ENCODE data around the gene STK17B. TPM values are rescaled to one million over a fixed set of nuclear protein-coding genes. Genes with fewer than 3 reads are reported as not detected.

STK17B gene
- total RNA-seq, 1 donor from 2014 or later = 54.0 TPM

DNA sequence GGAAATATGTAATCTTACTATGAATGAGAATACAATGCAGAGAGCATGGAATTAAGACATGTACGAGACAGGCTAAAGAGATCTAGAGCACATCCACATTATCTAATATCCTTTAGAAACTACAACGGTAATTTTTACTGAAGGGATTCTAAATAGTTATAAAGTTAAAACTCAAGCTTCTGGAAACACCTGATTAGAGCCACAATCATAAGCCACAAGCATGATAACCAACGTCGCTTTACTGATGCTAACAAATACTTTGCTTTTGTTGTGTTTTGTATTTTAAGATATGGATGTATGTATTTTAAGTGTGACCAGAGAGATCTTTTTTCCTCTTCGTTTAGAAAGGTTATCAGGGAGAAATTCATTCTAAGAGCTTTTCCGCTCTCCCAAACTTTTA lies 44.0 kb upstream of the STK17B start:
- H3K9me3 ChIP-seq = no peaks in the 10 kb centered on the region
- H3K27me3 ChIP-seq (ENCODE audit: low read depth) = no peaks in the 10 kb centered on the region
- intact Hi-C loops (cut with DNase I) = no loop called here
- no peak for ATAC-seq
- TF ChIP-seq, protein P1, sequence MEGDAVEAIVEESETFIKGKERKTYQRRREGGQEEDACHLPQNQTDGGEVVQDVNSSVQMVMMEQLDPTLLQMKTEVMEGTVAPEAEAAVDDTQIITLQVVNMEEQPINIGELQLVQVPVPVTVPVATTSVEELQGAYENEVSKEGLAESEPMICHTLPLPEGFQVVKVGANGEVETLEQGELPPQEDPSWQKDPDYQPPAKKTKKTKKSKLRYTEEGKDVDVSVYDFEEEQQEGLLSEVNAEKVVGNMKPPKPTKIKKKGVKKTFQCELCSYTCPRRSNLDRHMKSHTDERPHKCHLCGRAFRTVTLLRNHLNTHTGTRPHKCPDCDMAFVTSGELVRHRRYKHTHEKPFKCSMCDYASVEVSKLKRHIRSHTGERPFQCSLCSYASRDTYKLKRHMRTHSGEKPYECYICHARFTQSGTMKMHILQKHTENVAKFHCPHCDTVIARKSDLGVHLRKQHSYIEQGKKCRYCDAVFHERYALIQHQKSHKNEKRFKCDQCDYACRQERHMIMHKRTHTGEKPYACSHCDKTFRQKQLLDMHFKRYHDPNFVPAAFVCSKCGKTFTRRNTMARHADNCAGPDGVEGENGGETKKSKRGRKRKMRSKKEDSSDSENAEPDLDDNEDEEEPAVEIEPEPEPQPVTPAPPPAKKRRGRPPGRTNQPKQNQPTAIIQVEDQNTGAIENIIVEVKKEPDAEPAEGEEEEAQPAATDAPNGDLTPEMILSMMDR (IDR thresholded peaks at IDR 0.05) = no peak
- no peak for DNase-seq
- H3K4me1 ChIP-seq = no peaks in the 10 kb centered on the region
- peaks cover 9% of the 10 kb centered on the region for H3K36me3 ChIP-seq
- no peak overlapping the region for H3K27ac ChIP-seq
- no peak overlapping the region for H3K4me3 ChIP-seq

DNA sequence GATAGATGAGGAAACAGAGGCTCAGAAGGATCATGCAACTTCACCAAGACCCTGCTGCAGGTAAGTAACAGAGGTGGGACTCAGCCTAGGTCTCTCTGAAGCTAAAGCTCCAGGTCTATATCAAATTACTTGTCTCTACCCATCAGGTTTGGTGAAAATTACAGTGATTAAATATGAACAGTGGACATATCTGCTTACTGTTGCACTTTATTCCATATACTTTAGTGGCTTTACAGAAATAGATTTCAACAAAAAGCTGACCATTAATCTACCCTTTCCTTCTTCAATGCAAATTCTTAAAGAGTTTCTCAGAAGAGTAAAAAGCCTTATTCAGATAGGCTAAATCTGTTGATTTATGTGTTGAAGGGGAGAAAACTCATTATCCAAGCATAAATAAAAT lies 42.8 kb upstream of the STK17B start:
- ATAC-seq (no peak), DNase-seq (no peak)
- Histone ChIP-seq H3K27me3 (ENCODE audit: low read depth) (no peaks in the 10 kb centered on the region), H3K9me3 (no peaks in the 10 kb centered on the region), H3K4me1 (no peaks in the 10 kb centered on the region), H3K36me3 (peaks cover 9% of the 10 kb centered on the region), H3K4me3 (no peak overlapping the region), H3K27ac (no peak overlapping the region)
- TF ChIP-seq, protein P1 (IDR thresholded peaks at IDR 0.05) = no peak
- intact Hi-C loops (cut with DNase I) = no loop called here

DNA sequence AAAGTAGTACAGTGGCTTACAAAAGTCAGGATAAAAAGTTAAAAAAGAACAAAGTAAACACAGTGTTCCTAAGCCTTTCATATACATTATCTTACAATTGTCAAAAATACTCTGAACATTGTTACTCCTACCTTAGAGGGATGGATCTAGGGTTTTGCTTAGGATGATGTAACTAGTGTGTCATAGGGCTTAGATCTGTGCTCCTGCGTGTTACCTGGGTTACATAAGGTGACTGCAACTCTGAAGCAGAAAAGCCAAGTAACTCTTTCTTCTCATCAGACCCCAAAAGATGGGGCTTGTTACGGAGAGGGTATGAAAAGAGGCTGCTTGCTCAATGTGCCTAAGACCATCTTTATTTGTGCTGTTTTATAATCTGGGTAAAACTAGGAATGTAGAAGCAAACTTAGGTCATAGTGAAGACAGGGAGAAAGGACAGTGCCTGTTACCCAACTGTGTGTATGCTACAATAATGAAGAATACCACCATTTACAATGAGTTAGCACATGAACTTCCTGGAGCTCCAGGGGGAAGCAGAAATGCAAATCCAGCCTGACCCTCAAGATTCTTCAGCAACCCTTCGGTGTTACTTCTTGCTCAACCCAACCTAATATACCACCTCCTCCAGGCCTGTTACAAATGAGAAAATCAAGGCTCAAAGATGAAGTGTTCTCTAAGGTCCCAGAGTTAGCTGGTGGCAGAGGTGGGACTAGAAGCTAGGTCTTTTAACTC lies 42.0 kb upstream of the STK17B start:
- TF ChIP-seq, protein P1 (IDR thresholded peaks at IDR 0.05) = no peak
- no peak overlapping the region for H3K27ac ChIP-seq
- ATAC-seq = no peak

DNA sequence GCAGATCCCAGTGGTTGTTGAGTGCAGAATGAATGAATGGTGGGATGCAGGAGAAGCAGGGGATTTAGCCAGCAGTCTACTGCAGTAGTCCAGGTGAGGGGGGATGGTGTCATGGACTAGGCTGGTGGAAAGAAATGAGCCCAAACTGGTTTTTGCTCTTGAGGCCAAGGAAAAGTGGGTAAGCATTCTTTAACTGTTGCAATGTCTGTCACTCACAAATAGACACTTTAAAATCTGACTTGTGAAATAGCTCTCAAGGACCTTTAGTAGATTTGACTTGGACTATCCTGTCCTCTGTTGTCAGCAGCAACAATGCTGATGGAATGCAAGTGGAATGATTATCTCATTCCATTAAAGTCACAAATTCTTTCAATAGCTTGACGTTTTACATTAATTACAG lies 37.5 kb upstream of the STK17B start:
- ATAC-seq = peak; percentile 83 to 91
- H3K27me3 ChIP-seq (ENCODE audit: low read depth) = no peaks in the 10 kb centered on the region
- TF ChIP-seq, protein P1 (IDR thresholded peaks at IDR 0.05) = no peak
- H3K4me3 ChIP-seq = no peak overlapping the region
- H3K36me3 ChIP-seq = no peaks in the 10 kb centered on the region
- intact Hi-C loops (cut with DNase I) = no loop called here
- peak overlapping the region; percentile 63 for H3K27ac ChIP-seq
- peaks cover 25% of the 10 kb centered on the region for H3K4me1 ChIP-seq
- H3K9me3 ChIP-seq = no peaks in the 10 kb centered on the region
- DNase-seq = no peak

More for the DNA sequence above, 42.0 kb upstream of the STK17B start:
- Histone ChIP-seq H3K4me1 (peaks cover 3% of the 10 kb centered on the region), H3K36me3 (peaks cover 9% of the 10 kb centered on the region), H3K9me3 (no peaks in the 10 kb centered on the region), H3K27me3 (ENCODE audit: low read depth) (no peaks in the 10 kb centered on the region), H3K4me3 (no peak overlapping the region)
- DNase-seq = no peak
- intact Hi-C loops (cut with DNase I) = no loop called here

DNA sequence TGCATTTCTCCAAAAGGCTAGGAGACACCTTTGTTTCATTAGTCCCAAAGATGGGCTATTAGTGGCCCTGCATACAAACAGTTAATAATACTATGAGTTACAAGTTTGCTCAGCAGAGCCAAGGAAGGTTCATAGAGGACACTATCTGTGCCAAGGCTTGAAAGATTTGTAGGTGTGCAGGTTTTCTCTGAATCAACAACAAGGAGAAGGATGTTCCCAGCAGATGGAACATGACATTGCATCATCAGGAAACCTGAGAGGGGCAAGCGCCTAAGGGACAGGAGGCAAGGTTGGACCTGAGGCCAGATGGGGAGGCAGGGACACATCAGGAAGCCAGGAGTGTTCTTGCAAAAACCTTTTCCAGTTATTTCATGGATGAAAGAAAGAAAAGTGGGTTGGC lies 35.4 kb upstream of the STK17B start:
- DNase-seq = no peak
- intact Hi-C loops (cut with DNase I) = no loop called here
- no peak overlapping the region for H3K27ac ChIP-seq

More for the DNA sequence above, 35.4 kb upstream of the STK17B start:
- Histone ChIP-seq H3K27me3 (ENCODE audit: low read depth) (no peaks in the 10 kb centered on the region), H3K4me1 (peaks cover 26% of the 10 kb centered on the region), H3K4me3 (no peak overlapping the region), H3K9me3 (no peaks in the 10 kb centered on the region), H3K36me3 (no peaks in the 10 kb centered on the region)
- no peak for ATAC-seq
- TF ChIP-seq, protein P1 (IDR thresholded peaks at IDR 0.05) = no peak
